HEK293 (cell line): ENCODE results near the gene FOXC2.
A peak's percentile ranks its signal among the peaks of the same experiment; 100 is the strongest.

Source experiments
- CTCF ChIA-PET: fragments of 350-600 bp; formaldehyde crosslinking; extraction: SDS; loops from one replicate; lab custom pipeline; 2021; ENCODE audit warnings: antibody characterized with exemption; lab: Yijun Ruan, JAX
- POLR2A ChIA-PET: fragments of 300-600 bp; formaldehyde crosslinking; extraction: SDS; loops from one replicate; lab custom pipeline; 2020; ENCODE audit warnings: antibody characterized with exemption, inconsistent platforms; lab: Yijun Ruan, JAX
- H3K27ac ChIP-seq: fragments of 200-500 bp; sonication (Bioruptor generic); 2 replicates; pipeline ENCODE4 v1.5.1; 2014; ENCODE audit warnings: low read depth, low read length, control low read depth, inconsistent platforms; ENCODE audit errors: extremely low read depth
- H3K36me3 ChIP-seq, 2 experiments: fragments of 200-500 bp in 1 of 2; sonication (Bioruptor generic) in 1 of 2; 1 replicate in 1 of 2; 2 replicates in 1 of 2; pipeline ENCODE4 v1.5.1; 2014 to 2017; ENCODE audit warnings: inconsistent platforms in 2 of 2, low read length in 2 of 2; ENCODE audit not compliant: control insufficient read depth in 2 of 2, insufficient read depth in 1 of 2
- H3K4me1 ChIP-seq: fragments of 200-500 bp; sonication (Bioruptor generic); 2 replicates; pipeline ENCODE4 v1.5.1; 2014; ENCODE audit warnings: mild to moderate bottlenecking, low read length, inconsistent platforms; ENCODE audit not compliant: control insufficient read depth, insufficient read depth
- H3K4me3 ChIP-seq: 2 replicates; pipeline ENCODE4 v1.5.1; 2011; ENCODE audit warnings: low read depth, mild to moderate bottlenecking, control low read depth, low read length, moderate library complexity
- H3K9me3 ChIP-seq: fragments of 200-500 bp; sonication (Bioruptor generic); 2 replicates; pipeline ENCODE4 v1.5.1; 2014; ENCODE audit warnings: low read depth, low read length, inconsistent platforms; ENCODE audit not compliant: control insufficient read depth, insufficient read depth
- BCL11B ChIP-seq: fragments of 450-650 bp; formaldehyde crosslinking; IDR thresholded peaks from 2 replicates; pipeline ENCODE4 v1.5.1; 2016; ENCODE audit warnings: low read depth, missing biosample characterization, missing genetic modification characterization
- CTCF ChIP-seq: fragments of 450-650 bp; formaldehyde crosslinking; IDR thresholded peaks from 2 replicates; pipeline ENCODE4 v1.5.1; 2016; ENCODE audit warnings: missing biosample characterization, missing genetic modification characterization
- GLI2 ChIP-seq: fragments of 450-650 bp; formaldehyde crosslinking; IDR thresholded peaks from 2 replicates; pipeline ENCODE4; 2017; ENCODE audit warnings: missing biosample characterization, missing genetic modification characterization, low read depth, borderline replicate concordance
- GLIS2 ChIP-seq: fragments of 450-650 bp; formaldehyde crosslinking; IDR thresholded peaks from 2 replicates; pipeline ENCODE4 v1.5.1; 2016; ENCODE audit warnings: missing biosample characterization, missing genetic modification characterization
- KLF8 ChIP-seq: fragments of 450-650 bp; formaldehyde crosslinking; IDR thresholded peaks from 2 replicates; pipeline ENCODE4 v1.5.1; 2016; ENCODE audit warnings: missing biosample characterization, missing genetic modification characterization
- MZF1 ChIP-seq: fragments of 450-650 bp; formaldehyde crosslinking; IDR thresholded peaks from 2 replicates; pipeline ENCODE4 v1.5.1; 2017; ENCODE audit warnings: missing biosample characterization, missing genetic modification characterization, borderline replicate concordance
- PRDM10 ChIP-seq: fragments of 450-650 bp; formaldehyde crosslinking; IDR thresholded peaks from 2 replicates; pipeline ENCODE4 v1.5.1; 2016; ENCODE audit warnings: missing biosample characterization, missing genetic modification characterization
- TSHZ1 ChIP-seq: fragments of 450-650 bp; formaldehyde crosslinking; IDR thresholded peaks from 2 replicates; pipeline ENCODE4 v1.5.1; 2016; ENCODE audit warnings: missing biosample characterization, missing genetic modification characterization, borderline replicate concordance
- ZBTB17 ChIP-seq: fragments of 450-650 bp; formaldehyde crosslinking; IDR thresholded peaks from 2 replicates; pipeline ENCODE4 v1.5.1; 2016; ENCODE audit warnings: missing biosample characterization, missing genetic modification characterization
- ZBTB20 ChIP-seq: fragments of 450-650 bp; formaldehyde crosslinking; IDR thresholded peaks from 2 replicates; pipeline ENCODE4 v1.5.1; 2016; ENCODE audit warnings: missing biosample characterization, missing genetic modification characterization
- ZBTB49 ChIP-seq: fragments of 450-650 bp; formaldehyde crosslinking; IDR thresholded peaks from 2 replicates; pipeline ENCODE4 v1.5.1; 2016; ENCODE audit warnings: missing biosample characterization, missing genetic modification characterization, low read depth
- ZEB2 ChIP-seq: fragments of 450-650 bp; formaldehyde crosslinking; IDR thresholded peaks from 2 replicates; pipeline ENCODE4 v1.5.1; 2016; ENCODE audit warnings: missing biosample characterization, missing genetic modification characterization
- ZFHX2 ChIP-seq: fragments of 450-650 bp; formaldehyde crosslinking; conservative IDR thresholded peaks from 2 replicates; pipeline ENCODE4 v1.5.1; 2016; ENCODE audit warnings: missing biosample characterization, missing genetic modification characterization
- ZNF157 ChIP-seq: fragments of 450-650 bp; formaldehyde crosslinking; IDR thresholded peaks from 2 replicates; pipeline ENCODE4 v1.5.1; 2016; ENCODE audit warnings: missing biosample characterization, missing genetic modification characterization
- ZNF19 ChIP-seq: fragments of 450-650 bp; formaldehyde crosslinking; IDR thresholded peaks from 2 replicates; pipeline ENCODE4; 2016; ENCODE audit warnings: missing biosample characterization, missing genetic modification characterization, low read depth
- ZNF221 ChIP-seq: fragments of 450-650 bp; formaldehyde crosslinking; IDR thresholded peaks from 2 replicates; pipeline ENCODE4 v1.5.1; 2017; ENCODE audit warnings: missing biosample characterization, missing genetic modification characterization, borderline replicate concordance
- ZNF280C ChIP-seq: fragments of 450-650 bp; formaldehyde crosslinking; IDR thresholded peaks from 2 replicates; pipeline ENCODE4 v1.5.1; 2016; ENCODE audit warnings: missing biosample characterization, missing genetic modification characterization
- ZNF530 ChIP-seq: fragments of 450-650 bp; formaldehyde crosslinking; IDR thresholded peaks from 2 replicates; pipeline ENCODE4 v1.5.1; 2016; ENCODE audit warnings: low read depth, missing biosample characterization, missing genetic modification characterization
- ZNF585B ChIP-seq: fragments of 450-650 bp; formaldehyde crosslinking; IDR thresholded peaks from 2 replicates; pipeline ENCODE4 v1.5.1; 2016; ENCODE audit warnings: missing biosample characterization, missing genetic modification characterization
- ZNF626 ChIP-seq: fragments of 450-650 bp; sonication (Bioruptor Pico); formaldehyde crosslinking; IDR thresholded peaks from 2 replicates; pipeline ENCODE4 v1.5.1; 2018; ENCODE audit warnings: missing biosample characterization, missing genetic modification characterization, inconsistent platforms
- ZNF629 ChIP-seq: fragments of 450-650 bp; formaldehyde crosslinking; IDR thresholded peaks from 2 replicates; pipeline ENCODE4 v1.5.1; 2017; ENCODE audit warnings: missing biosample characterization, missing genetic modification characterization
- ZNF777 ChIP-seq: fragments of 450-650 bp; formaldehyde crosslinking; IDR thresholded peaks from 2 replicates; pipeline ENCODE4 v1.5.1; 2017; ENCODE audit warnings: missing biosample characterization, missing genetic modification characterization, borderline replicate concordance

FOXC2 gene

GRCh38 chr16:86566966-86567700, 504 bp downstream of the FOXC2 start:
- Histone ChIP-seq H3K4me1 (no peaks in the 10 kb centered on the region), H3K27ac (peak overlapping the region; percentile 24; the same call in 1 of the 2 replicates), H3K4me3 (peak overlapping the region; percentile 60), H3K9me3 (no peaks in the 10 kb centered on the region), H3K36me3 (no peaks in the 10 kb centered on the region)
- POLR2A ChIA-PET: interaction anchor here (1.0 kb wide), 1 partner anchor 496 kb away, joined by 3 read pairs; no protein-coding TSS in a partner anchor
- CTCF ChIA-PET: interaction anchor here (0.7 to 8.8 kb wide), 2 partner anchors 302 to 494 kb away, joined by 3 to 127 read pairs; no protein-coding TSS in a partner anchor
- TF ChIP-seq KLF8 (tag by site-specific recombination) (no peak), CTCF (tag by site-specific recombination) (peak; percentile 67; the same call in 1 of the 2 replicates), PRDM10 (tag by site-specific recombination) (0 out of 2 replicates have a peak, but pooled peaks have one; percentile 15), MZF1 (no peak), ZBTB49 (tag by site-specific recombination) (no peak), ZNF530 (tag by site-specific recombination) (no peak), ZNF626 (tag by site-specific recombination) (no peak), GLIS2 (tag by site-specific recombination) (peak; percentile 55; the same call in 1 of the 2 replicates), ZNF280C (tag by site-specific recombination) (no peak), ZBTB17 (tag by site-specific recombination) (no peak), ZNF19 (tag by site-specific recombination) (no peak), ZBTB20 (tag by site-specific recombination) (peak; percentile 70; the same call in 1 of the 2 replicates), ZNF629 (tag by site-specific recombination) (peak; percentile 26; the same call in 1 of the 2 replicates), ZNF157 (no peak), ZNF221 (tag by site-specific recombination) (no peak), TSHZ1 (tag by site-specific recombination) (no peak), ZFHX2 (0 out of 2 replicates have a peak, but pooled peaks have one; percentile 19), BCL11B (tag by site-specific recombination) (no peak), GLI2 (no peak), ZNF777 (tag by site-specific recombination) (0 out of 2 replicates have a peak, but pooled peaks have one; percentile 67), ZEB2 (no peak), ZNF585B (no peak)
